GM21528 (cell line): ENCODE results near the gene PWWP2B.
"Not testable (repeated sequence)": the region's sequence is repeated elsewhere in the genome, so short reads cannot be mapped to it uniquely, and the experiment has no call there.

Experiments
- ATAC-seq: cut with Tn5 transposase; IDR thresholded peaks from one replicate; pipeline ENCODE4 v1.9.1; 2021; ENCODE audit warnings: mild to moderate bottlenecking, moderate library complexity; ENCODE audit not compliant: unreplicated experiment, low FRiP score

PWWP2B gene

DNA sequence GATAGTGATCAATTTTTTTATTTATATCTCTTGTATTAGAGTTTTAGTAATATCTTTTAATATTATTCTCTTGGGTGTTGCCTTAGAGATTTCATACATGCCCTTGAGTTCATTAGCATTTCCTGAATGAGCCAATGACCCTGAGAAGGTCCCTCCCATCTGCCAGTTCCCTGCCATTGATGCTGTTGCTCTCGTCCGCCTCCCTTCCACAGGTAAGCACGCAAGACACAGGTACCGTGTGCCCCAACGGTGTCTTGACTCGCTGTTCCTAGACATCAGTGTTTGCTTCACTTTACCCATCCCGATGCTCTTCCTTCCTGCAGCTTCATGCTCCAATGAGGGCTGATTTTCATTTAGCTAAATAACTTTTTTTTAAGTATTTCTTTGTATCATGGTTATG is 19.7 kb upstream of the PWWP2B start:
- ATAC-seq: no peak

GRCh38 chr10:132379026-132379425 is 18.0 kb upstream of the PWWP2B start:
- ATAC-seq: not testable (repeated sequence)

- not testable (repeated sequence) for ATAC-seq
Measured at GRCh38 chr10:132380986-132381385, 16.0 kb upstream of the PWWP2B start.

- no peak for ATAC-seq
Measured at GRCh38 chr10:132381741-132382140, 15.3 kb upstream of the PWWP2B start.

DNA sequence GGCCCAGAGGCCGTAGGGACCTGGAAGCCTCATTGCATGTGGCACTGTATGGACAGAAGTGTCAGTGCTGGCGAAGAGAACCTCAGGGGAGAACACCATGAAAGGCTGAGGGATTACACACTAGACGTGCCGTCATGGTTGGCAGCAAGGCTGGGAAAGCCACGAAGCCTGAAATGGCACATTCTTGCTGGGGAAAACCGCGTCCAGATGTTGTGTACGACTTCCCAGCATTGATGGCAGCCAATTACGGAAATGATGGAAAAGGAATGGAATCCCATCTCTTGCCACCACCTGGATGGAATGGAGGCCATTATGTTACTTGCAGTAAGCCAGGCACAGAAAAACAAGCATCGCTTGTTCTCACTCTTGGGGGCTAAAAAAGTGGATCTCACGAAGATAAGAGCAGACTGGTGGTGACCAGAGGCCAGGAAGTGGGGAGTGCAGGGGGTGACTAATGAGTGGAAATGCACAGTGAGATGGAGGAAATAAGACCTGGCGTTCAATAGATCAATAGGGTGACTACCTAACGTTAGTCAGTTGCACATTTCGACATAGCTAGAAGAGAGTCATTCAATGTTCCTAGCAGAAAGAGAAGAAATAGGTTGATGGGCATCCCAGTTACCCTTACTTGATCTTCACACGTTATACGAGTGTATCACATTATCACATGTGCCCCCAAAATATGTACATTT is 14.6 kb upstream of the PWWP2B start:
- no peak for ATAC-seq

DNA sequence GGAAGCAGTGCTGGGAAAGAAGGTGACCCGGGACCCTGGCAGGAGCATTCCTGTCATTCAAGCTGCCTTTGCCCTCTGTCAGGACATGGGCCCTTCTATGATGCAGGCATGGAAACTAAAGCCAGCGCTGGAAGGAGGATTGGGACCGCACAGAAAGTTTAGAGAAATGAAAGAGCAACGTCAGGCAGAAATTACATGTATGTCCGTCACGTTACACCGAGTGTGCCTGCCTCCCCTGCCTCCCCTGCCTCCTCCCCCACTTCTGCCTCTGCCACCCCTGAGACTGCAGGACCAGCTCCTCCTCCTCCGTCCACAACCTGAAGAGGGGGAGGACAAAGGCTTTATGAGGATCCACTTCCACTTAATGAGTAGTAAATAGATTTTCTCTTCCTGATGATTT is 13.9 kb upstream of the PWWP2B start:
- no peak for ATAC-seq

DNA sequence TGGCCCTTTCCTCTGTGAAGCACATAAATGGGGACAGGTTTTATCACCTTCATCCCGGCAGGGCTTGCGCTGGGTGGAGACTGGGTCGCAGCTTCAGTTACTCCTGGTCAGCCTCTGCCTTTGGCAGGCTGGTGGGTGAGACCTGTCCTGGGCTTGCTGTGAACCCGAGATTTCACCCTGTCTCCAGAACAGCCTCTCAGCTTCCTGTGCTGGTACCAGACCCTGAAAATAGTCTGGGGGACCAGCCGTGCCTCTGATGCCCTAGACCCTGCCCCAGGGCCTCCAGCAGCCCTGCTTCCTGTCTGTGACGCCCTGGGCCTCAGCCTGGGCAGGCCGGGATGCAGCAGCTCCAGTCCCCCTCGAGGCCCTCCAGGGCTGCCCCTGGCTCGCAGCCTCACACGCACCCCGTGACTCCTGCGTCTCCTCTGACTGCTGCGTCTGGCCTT is 13.2 kb upstream of the PWWP2B start:
- no peak for ATAC-seq

GRCh38 chr10:132384618-132385388 is 12.2 kb upstream of the PWWP2B start:
- no peak for ATAC-seq

GRCh38 chr10:132385389-132385667 is 11.7 kb upstream of the PWWP2B start:
- no peak for ATAC-seq

DNA sequence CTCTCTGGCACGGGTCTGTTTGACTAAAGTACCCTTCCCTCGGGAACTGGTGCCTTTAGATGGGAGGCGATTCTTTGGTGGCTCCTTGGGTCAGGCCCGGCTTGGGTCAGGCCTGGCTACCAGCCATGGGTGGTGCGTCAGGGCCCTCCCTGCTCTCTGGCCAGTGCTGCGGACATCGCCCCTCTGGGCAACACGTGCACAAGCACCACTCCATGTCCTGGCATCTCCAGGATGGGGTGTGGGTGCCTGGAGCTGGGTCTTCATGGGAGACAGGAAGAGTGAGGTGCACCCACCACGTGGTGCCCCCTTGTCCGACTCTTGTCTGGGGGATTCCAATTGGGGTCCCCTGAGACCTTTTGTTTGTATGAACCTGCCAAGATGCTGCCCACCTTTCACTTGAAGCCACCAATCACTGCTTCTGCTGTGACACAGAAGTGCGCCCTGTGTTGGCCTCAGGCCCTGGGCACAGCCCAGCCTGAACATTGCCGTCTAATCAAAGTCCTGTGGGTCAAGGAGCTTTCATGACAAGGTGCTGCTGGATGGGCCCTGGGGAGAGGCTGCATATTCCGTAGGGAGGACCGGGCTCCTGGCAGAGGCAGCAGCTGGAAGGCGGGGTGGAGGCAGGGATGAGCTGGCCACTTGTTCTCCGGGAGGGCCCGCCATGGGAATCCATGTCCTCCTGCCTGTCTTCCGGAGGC is 11.1 kb upstream of the PWWP2B start:
- no peak for ATAC-seq

DNA sequence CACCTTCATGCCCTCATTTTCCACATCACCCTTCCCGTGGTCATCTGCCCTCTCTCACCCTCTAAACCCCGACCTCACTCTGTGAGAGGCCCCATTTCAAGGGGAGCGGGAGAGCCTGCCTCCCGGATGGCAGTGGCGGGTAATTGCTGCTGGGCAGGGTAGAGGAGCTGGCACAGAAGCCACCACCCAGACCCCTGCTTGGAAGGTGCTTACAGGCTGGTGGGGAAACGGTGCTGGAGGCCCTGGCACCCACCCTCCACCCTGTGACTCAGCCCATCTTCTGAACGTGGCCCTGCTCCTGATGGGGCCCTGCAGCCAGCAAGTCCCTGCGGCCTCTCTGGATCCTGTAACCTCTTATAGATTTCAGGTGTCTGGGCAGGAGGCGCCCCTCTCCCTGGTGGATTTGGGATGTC is 10.6 kb upstream of the PWWP2B start:
- ATAC-seq: no peak

DNA sequence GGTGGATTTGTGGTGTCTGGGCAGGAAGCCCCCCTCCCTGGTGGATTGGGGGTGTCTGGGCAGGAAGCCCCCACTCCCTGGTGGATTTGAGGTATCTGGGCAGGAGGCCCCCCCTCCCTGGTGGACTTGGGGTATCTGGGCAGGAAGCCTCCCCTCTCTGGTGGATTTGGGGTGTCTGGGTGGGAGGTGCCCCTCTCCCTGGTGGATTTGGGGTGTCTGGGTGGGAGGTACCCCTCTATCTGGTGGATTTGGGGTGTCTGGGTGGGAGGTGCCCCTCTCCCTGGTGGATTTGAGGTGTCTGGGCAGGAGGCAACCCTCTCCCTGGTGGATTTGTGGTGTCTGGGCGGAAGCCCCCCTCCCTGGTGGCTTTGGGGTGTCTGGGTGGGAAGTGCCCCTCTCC is 10.1 kb upstream of the PWWP2B start:
- not testable (repeated sequence) for ATAC-seq

DNA sequence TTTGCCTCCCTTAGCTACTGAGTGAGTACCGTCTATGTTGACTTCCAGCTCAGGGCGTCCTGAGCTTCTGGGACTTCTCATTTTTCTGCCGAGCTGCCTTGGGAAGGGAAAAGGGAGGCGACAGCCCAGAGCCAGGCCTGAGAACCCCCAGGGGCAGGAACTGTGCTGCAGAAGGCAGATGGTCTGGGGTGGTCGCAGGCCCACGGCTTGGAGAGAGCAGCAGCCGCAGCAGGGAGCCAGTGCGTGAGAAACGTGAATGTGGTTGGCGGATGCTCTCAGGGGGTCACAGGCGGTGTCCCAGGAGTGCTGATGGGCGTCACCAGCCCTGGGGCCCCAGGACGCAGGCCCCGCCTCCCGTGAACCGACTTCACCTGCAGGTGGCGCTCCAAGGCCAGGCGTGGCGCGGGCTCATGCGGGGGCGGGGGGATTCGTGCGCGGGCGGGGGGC is 9.2 kb upstream of the PWWP2B start:
- ATAC-seq: no peak

GRCh38 chr10:132388891-132389432 is 8.0 kb upstream of the PWWP2B start:
- ATAC-seq: no peak

DNA sequence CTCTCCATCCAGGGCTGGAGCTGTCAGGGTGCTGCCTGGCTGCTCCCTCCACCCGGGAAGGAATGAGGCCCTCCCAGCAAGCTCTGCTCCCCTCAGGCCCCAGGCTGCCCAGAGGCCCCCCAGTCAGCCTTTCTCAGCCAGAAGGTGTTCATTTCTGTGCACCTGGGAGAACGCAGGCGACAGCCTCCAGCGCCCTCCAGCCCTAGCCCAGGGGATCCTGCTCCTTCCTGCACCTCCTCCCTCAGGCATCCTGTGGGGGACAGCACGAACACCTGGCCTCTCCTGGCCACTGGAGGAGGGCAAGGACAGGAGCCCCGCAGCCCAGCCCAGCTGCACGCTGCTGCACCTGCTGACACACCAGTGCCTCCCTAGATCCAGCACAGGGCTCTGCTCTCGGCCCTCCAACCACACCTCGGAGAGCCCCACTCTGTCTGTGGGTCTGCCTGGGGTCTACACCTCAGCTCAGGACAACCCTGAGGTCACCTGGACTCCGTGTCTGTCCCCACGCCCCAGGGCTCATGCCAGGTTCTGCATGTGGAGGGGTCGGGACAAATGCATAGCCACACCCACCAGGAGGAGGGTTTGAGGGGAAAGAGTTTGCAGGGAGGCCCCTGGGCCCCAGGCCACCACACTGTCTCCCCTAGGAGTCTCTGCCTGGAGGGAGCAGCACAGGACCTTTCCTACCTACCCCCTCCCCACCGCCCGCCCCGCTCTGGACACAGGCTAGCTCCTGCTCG is 7.4 kb upstream of the PWWP2B start:
- no peak for ATAC-seq

GRCh38 chr10:132390170-132390920 is 6.7 kb upstream of the PWWP2B start:
- ATAC-seq: no peak

DNA sequence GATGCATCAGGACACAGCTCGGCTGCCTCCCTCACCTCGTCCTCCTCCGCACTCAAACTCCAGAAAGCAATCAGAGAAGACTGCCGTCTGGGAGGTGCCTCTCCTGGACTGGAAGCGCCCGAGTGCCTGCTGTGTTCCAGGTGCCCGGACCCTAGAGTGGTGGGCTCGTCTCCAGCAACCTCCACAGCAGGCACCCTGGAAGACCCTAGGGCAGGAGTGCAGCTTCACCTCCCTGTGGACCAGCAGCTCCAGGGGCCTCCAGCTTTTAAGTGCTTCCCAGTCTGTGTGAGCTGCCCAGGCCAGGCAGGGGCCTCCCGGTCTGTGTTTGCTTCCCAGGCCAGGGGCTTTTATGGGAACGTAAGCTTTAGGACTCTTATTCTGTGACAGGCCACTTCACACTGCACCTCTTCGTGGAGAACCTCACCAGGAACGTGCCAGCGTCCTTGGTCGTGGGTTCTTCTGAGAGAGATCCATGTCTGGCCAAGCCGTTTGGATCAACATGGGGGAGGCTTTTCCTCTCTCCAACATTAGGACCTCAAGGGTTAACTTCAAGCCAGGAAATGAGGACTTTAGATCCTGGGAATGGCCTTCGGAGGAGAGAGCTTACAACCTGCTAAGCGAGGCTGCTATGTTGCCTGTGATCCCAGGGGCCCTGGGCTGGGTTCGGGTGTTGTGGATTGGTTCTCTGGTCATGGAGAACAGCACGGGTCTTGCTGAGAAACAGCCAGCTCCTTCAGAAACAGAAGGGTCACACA is 5.9 kb upstream of the PWWP2B start:
- no peak for ATAC-seq

DNA sequence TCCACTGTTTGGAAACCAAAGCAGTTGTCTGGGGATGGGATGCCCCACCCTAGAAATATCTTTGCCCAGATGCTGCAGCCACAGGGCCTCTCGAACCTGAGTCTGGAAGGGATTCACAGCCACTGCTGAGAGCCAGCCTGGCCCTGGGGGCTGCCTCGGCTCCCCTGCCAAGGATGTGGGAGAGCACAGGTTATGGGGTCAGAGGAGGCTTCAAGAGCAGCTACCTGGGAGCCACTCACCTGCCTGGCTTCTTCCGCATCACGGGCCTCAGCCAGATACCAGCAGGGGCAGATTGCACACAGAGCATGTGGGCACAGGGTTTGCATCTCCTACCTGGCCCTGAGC is 5.4 kb upstream of the PWWP2B start:
- ATAC-seq: no peak

- ATAC-seq: no peak
Measured at GRCh38 chr10:132392184-132392800, 4.7 kb upstream of the PWWP2B start.
